GM19468 (cell line): ENCODE measurements around the gene INPP4B.

ENCODE experiments used
- ATAC-seq: cut with Tn5 transposase; IDR thresholded peaks from one replicate; pipeline ENCODE4 v1.9.1; 2021; ENCODE audit warnings: mild to moderate bottlenecking, moderate library complexity, moderate number of reproducible peaks; ENCODE audit not compliant: unreplicated experiment; ENCODE audit errors: extremely low read depth

The INPP4B gene

GRCh38 chr4:142743121-142743825 is 102.8 kb downstream of the INPP4B start:
- no peak for ATAC-seq

DNA sequence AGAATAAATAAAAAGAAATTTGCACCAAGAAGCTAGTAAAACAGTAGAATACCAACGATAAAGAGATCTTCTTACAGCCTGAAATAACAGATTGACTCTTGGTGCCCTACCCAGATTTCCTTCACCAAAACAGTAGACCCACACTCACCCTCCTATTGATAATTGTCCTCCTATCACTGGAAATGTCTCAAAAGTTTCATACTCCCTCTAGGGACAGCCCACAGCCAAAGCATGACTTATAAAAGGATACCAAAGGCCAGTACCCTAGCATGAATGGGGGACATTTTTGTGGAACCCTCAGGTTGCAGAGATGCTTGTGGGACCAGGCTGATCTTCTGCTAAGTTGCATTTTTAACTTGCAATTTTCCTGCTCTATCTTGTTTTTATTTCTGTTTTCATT is 104.1 kb downstream of the INPP4B start:
- ATAC-seq = no peak

GRCh38 chr4:142728233-142728632 is 117.9 kb downstream of the INPP4B start:
- no peak for ATAC-seq

GRCh38 chr4:142727149-142727548 is 119.0 kb downstream of the INPP4B start:
- ATAC-seq = no peak

GRCh38 chr4:142725886-142726285 is 120.2 kb downstream of the INPP4B start:
- ATAC-seq = no peak

DNA sequence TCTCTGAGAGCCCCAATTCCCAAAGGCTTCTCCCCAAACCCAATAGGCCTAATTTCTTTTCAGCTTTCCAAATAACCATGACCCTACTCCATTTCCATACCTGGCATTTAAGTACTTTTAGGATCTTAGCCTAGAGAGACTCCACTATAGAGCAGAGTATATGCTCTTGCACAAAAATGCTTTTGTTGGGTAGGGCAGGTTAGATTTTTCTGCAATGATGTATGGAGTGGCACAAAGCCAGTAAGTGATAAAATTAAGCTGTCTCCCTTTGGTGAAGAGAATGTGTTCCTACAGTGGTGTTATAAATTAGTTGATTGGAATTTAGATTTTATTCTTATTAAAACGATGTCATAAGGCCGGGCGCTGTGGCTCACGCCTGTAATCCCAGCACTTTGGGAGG is 124.9 kb downstream of the INPP4B start:
- ATAC-seq = no peak

DNA sequence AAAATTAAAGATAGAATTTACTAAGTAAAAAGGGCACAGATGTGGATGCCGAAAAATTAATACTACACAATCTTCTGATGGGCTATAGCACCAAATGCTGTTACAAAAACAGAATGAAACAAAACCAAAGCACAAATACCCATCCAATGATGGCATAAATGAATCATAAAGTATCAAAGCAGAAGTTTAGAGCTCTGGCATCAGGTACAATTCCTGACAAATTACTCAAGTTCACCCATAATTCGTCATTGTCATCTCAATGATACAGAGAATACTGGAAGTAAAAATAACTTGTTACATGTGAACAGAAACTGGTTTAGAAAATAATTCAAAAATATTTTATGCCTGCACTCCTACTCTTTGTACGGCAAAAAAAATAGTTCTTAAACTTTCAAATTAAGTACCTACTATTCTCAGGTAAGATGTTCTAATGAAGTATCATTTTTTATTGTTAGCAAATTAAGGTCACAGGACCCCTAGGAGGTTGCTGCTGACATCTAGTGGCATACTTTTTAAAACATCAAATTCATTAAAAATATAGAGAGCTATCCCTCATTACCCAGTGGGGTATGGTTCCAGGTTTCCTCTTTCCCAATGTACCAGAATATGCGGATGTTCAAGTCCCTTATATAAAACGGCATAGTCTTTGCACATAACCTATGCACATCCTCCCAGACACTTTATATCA is 126.1 kb downstream of the INPP4B start:
- ATAC-seq = no peak

GRCh38 chr4:142718981-142719380 is 127.1 kb downstream of the INPP4B start:
- ATAC-seq = no peak

GRCh38 chr4:142715727-142716126 is 130.4 kb downstream of the INPP4B start:
- no peak for ATAC-seq

- no peak for ATAC-seq
These were observed 132.6 kb downstream of the INPP4B start for GRCh38 chr4:142713282-142714030.

DNA sequence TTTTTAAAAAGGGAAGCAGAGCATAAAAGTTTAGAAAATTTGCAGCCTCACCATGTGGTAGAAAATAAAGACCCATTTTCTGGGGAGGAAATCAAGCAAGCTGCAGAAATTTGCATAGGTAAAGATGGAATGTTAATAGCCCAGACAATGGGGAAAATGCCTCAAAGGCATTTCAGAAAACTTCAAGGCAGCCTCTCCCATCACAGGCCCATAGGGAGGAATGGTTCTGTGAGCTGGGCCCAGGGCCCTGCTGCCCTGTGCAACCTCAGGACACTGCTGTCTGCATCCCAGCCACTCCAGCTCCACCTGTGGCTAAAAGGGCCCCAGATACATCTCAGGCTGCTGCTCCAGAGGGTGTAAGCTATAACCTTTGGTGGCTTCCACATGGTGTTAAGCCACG is 137.9 kb downstream of the INPP4B start:
- ATAC-seq = no peak

DNA sequence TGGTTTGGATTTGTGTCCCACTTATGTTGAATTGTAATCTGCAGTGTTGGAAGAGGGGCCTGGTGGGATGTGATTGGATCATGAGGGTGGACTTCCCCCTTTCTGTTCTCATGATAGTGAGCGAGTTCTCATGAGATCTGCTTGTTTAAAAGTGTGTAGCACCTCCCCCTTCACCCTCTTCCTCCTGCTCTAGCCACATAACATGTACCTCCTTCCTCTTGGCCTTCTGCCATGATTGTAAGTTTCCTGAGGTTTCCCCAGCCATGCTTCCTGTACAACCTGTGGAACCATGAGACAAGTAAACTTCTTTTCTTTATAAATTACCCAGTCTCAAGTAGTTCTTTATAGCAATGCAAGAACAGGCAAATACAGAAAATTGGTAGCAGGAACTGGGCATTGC is 138.7 kb downstream of the INPP4B start:
- ATAC-seq = no peak

DNA sequence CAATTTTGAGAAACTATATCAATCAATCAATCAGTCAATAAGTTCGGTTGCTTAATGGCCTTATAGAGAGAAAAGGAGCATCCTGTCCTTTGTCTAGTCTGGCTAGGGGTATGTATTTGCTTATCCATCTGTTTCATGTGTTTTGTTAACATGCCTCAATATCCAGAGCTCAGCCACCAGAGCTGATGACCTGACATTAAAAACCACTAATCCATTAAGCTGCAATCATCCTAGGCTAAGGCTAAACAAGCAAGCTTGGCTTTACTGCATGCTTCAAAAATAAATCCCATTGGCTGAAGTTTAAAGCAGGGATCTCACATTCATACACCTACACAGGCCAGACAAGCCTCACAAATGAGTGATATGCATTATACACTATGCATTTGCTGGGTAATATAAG is 139.7 kb downstream of the INPP4B start:
- ATAC-seq = no peak

DNA sequence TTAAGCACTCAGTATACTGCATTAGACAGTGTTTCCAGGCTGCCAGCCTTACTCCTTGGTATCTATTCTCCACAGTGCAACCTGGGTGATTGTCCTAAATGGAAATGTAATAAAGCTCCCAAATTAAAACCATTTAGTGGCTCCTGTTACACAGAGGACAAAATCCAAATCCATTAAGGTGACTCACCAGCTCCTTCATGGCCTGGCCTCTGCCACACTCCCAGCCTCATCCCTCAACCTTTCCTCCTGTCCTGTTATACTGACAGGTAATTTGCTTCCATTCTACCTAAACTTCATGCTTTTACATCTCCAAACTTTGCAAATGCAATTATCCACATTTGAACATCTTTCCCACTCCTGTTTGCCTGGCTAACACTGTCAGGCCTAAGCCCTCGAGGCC is 140.3 kb downstream of the INPP4B start:
- ATAC-seq = no peak

- no peak for ATAC-seq
These were observed 142.3 kb downstream of the INPP4B start for GRCh38 chr4:142703694-142704309.

DNA sequence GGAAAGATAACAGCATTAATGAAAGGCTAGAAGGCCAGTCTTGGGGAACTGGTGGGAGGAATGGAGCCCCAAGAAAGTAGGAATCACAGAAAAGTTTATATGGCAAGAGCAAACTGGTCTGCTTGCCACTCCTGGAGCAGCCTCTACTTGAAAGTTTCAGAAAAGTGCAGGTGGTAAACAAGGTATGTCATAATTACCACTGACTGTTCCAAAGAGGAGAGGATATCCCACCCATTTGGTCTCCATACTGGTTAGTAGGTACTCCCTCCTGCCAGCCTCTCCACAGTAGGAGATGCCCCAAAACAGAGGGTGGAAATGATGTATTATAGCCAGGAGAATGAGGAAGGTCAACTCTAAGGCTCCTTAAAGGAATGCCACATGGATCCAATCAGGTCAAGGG is 145.1 kb downstream of the INPP4B start:
- ATAC-seq = no peak

- ATAC-seq = no peak
These were observed 145.6 kb downstream of the INPP4B start for GRCh38 chr4:142700531-142700930.

DNA sequence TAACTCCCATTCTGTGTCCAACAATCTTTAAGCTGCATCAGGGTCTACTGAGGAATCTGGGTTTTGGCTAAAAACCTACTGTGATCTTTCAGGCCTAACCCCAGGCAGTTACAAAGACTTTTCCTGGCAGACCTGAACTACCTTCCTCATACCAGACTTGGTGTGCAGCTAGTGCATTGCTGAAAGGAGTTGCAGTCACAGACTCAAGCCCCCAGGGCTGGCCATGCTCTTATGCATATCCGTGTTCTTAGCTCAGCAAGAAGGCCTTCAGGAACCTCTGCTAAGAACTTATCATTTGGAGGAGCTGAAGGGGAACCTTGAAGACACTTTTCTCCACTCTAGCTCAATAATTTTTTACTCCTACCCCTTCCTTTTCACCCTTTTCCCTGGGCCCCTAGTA is 147.5 kb downstream of the INPP4B start:
- no peak for ATAC-seq

GRCh38 chr4:142697928-142698327 is 148.2 kb downstream of the INPP4B start:
- ATAC-seq = no peak

- no peak for ATAC-seq
These were observed 148.8 kb downstream of the INPP4B start for GRCh38 chr4:142697320-142697719.
